HG03103 (cell line): ENCODE results near the gene SEPTIN2.
A peak's percentile ranks its signal among the peaks of the same experiment; 100 is the strongest.
"Not testable (repeated sequence)": the region's sequence is repeated elsewhere in the genome, so short reads cannot be mapped to it uniquely, and the experiment has no call there.

ENCODE experiments used
- ATAC-seq: cut with Tn5 transposase; IDR thresholded peaks from one replicate; pipeline ENCODE4 v1.9.1; 2021; ENCODE audit warnings: low read depth; ENCODE audit not compliant: unreplicated experiment

The SEPTIN2 gene

DNA sequence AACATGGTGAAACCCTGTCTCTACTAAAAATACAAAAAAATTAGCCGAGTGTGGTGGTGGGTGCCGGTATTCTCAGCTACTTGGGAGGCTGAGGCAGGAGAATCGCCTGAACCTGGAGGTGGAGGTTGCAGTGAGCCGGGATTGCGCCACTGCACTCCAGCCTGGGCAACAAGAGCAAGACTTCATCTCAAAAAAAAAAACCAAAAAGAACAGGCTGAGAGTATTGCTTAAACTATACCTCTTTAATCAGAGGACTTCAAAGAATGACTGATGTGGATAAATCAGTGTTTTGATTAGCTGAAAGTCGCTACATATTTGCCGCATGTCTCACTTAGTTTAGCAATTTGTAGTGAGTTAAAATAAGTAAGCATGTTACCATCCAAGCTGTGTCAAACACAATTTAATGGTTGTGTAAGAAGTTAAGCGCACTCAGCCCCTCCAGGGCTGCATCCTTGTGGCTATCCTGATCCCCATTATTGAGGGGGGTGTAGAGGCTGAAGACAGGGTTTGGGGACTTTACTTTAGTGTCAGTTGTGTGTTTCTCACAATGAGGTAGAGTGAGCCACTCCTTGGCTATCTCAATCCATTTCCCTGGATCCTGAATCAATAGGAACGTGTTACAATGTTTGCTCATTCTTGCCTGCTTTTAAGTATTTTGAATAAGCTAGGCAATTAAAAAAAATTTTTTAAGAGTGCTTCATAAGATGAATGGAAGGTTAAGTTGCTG is 29.4 kb downstream of the SEPTIN2 start:
- ATAC-seq: no peak

DNA sequence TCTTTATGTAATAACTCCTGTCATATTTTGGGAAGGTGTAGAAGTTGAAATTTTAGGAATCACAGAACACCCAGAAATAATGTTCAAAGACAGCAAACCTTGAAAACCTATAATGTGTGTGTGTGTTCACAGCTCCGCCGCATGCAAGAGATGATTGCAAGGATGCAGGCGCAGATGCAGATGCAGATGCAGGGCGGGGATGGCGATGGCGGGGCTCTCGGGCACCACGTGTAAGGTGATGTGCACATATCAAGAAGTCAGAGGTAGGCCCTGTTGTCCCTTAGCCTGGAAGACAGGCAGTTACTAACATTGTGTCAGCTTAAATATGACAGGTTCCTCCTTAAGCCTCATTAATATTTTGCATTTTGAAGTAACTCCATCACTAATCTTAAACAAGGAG is 34.2 kb downstream of the SEPTIN2 start:
- ATAC-seq: no peak

DNA sequence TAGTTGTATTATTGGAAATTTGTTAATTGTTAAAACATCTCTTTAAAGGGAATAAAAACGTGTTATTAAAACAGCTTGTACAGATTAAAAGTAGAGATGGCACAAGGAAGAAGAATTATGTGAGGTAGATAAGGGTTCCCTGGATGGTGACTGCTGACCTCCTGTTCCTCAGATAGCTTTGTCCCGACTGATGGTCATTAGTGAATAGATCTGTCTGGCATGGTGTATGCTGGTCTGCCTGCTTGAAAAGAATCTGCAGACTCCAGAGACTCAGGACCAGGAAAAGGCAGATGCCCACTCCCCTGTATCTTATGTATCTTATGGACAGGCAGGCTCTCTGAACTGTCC is 34.8 kb downstream of the SEPTIN2 start:
- no peak for ATAC-seq

DNA sequence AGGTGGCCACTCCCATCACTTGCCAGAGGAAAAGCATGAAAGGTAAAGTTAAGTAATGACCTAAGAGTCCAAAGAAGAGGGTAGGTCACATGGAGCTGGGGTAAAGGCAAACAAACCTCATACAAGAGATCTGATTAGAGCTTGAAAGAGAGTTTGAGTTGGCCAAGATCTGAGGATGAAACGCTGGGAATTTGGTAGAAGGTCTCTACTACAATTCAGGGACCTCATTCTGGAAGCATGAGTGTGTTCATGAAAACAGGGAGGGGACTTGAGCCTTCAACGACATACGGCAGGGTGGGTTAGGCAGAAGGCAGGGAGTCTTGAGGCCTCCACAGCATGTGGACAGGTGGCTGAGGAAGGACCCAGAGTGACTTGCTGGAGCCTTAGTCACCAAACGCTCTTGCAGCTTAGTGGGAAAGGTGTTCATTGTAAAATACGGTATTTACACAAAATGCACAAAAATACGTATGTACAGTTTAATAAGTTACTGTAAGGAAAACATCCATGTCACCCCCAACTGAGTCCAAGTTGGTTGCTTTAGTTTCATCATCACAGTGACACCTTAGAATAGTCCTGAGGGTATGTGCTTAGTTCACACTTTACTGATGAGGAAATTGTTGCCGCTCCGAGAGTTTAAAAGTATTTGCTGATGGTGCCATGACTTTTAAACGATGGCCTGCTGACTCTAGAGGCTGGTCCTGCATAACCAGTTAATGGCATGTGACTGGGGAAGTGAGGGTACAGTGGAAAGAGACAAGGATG is 35.3 kb downstream of the SEPTIN2 start:
- ATAC-seq: no peak

DNA sequence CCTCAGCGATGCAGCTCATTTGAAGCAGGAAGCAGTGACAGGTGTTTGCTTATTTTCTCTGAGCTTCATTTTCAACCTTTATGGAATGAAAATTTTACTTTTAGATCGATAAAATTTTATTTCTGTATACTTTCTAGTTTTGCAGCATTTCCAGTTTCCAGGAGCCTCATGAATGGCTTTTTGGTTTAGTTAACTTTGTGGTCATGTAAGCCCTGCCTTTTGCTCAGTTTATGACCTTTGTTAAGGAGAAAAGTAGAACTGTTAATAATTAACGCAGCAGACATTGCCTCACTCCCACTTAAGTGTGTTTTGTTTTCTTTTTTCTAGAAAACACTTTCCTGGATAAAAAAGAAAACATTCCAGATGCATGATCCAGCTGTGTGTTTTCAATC is 35.9 kb downstream of the SEPTIN2 start:
- no peak for ATAC-seq

DNA sequence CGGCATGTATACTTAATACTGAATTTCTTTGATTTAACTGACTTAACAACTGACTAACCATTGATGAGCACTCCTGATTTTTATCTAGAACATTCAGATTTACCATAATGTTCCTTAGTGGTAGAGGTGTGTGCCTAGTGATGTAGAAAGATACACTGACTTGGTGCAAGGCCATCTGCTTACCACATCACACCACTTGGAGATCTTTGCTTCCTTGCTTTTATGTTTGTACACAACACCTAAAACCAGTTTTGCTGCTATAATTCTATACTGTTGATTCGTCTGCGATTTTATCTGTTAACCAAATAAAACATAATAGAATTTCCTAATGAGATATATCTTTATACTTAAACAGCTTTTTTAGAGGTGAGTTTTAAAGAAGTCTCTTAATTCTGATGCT is 36.5 kb downstream of the SEPTIN2 start:
- ATAC-seq: no peak

DNA sequence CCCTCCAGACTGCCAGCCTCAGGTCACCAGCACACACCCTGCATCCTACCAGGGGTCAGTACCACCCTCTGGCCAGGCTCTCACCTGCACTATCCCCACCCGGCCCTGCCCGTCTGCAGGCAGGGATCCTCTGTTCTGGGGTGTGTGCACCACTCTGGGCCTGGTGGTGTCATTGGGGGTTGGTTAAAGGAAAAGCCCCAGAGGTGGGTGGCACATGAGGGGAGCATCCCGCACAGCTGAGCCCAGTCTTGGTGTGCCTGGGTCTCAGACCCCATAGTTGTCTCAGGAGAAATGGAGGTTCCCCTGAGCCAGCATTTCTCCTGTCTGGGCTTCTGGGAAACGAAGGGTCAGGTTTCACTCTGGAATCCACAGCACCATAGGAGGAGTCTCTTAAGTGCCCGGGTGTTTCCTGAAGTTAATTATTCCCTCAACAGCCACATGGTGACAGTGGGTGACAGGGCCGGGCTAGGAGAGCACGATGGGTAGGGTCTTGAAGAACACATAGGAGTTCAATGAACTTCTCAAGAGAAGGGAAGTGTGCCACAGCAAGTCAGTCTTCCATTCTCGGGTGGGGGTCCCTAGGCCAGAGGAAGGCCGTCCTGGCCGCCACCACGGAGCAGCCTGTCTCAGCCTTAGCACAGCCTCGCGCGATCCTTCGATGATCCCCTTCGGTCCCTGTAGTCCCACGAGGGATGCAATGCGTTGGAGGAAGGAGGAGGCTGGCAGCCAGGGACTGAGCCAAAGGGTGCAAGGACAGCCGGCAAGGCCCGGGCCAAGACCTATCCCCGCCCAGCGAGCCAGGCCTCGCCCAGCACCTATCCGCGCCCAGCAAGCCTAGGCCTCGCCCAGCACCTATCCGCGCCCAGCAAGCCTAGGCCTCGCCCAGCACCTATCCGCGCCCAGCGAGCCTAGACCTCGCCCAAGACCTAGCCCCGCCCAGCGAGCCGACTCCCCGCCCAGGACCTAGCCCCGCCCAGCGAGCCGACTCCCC is 39.2 kb downstream of the SEPTIN2 start:
- no peak for ATAC-seq

DNA sequence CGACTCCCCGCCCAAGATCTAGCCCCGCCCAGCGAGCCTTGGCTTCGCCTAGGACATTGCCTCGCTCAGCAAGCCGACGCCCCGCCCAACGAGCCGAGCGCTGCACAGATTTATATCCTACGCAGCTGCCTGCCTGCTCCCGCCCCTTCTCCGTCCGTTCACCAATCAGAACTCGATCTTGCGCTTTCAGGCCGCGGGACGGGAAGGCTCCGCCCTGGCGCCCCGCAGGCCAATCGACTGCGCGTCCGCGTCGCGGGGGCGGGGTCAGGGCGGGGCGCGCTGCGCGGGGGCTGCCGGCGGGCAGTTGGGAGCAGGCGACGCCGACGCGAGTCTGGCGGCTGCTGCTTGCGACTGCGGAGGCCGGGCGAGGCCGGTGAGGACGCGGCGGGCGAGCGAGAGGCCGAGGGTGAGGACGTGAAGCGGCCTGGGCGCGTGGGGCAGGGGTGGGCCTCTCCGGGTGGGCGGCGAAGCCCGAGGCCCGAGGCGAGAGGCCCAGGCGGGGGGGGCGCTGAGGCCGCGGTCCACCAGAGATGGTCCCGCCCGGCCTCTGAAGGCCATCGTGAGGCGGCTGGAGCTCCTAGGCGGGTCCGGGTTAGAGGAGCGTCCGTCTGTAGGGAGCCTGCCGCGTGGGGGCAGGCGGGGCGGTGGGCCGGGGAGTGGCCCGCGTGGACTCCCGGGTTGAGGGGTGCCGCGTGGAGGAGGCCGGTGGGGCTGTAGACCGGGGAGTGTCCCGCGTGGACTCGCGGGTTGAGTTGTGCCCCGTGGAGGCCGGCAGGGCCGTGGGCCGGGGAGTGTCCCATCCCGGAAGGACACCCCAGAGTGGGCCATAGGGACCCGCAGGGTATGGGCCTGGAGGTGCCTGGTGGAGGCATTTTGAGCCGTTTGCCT is 40.5 kb downstream of the SEPTIN2 start, which contains the start of gene FARP2:
FARP2 (plus strand) TSS at position 303 of the 888 bp plus-strand sequence. CDS start 16,823 bp downstream, outside the sequence.
- ATAC-seq: peak; percentile 73

DNA sequence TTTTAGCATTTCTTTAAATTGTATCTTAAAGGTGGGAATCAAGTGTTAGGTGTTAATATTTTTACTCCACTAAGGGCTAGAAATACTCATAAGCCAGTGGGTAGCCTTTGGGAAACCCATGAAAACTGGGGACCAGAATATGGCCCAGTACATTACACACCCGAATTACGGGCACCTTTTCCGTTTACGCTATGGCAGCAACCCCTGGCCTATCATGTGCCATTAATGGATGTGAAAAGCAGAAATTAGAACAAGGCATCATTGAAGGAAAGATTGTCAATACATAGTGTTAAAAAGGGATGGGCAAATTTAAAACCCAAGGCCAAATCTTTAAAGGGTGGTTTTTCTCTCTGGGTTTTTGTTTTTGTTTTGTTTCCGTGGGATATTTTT is 41.1 kb downstream of the SEPTIN2 start:
- ATAC-seq: no peak

DNA sequence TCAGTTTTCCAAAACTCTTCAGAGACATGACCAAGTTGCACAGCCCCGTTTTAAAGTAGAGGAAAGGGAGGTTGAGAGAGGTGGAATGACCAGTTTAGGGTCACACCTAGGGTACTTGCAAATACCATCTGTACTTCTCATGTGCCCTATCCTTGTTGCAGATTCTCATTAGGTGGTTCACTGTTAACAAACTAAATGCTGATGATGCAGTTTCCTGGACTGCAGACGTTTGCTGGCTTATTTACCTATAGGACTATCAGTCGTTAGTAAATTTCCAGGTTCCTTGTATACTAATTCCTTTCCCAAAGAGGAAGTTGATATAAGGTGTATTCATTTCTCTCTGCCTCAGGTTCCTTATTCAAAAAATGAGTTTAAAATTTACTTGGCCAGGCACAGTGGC is 41.8 kb downstream of the SEPTIN2 start:
- ATAC-seq: no peak

DNA sequence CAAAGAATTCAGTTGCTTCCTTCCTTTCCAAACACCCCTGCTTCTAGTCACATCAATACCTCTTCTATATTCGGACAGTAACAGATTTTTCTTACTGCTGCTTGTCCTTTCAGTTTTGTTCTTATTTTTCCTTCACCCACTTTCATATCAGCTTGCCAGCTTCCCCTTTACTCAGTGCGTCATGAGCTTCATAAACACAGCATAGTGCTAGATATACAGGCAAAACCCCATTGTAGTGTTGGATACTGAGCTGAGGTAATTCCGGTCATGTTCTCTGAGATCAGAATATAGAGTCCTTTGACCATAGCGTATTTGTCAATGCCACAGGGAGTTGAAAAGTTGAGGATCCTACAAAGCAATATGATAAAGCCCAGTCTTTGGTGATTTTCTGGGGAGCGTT is 42.7 kb downstream of the SEPTIN2 start:
- ATAC-seq: peak; percentile 38

DNA sequence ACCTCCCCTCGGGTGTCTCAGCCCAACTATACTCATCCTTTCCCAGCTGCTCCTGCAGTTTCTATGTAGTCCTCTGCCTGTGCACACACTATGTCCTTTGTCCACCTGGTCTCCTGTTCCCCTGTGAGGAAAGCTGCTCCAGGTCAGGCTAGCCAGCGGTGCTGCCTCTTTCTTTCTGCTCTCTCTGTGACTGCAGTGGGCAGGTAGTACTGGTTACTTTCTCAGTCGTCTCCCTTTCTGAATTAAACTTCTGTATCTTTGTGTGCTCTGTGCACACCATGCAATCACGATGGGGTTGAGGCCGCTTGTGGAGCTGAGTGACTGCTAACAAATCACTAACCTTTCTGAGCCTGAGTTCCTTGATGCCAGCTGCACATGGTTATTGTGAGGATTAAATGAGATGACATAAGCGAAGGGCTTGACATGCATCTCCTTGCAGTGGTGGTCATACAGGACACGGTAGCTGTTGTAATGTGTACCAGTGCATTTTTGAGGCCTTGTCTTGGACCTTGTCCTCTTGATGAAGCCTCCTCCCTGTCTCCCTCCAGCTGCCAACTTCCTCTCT is 43.8 kb downstream of the SEPTIN2 start:
- no peak for ATAC-seq

DNA sequence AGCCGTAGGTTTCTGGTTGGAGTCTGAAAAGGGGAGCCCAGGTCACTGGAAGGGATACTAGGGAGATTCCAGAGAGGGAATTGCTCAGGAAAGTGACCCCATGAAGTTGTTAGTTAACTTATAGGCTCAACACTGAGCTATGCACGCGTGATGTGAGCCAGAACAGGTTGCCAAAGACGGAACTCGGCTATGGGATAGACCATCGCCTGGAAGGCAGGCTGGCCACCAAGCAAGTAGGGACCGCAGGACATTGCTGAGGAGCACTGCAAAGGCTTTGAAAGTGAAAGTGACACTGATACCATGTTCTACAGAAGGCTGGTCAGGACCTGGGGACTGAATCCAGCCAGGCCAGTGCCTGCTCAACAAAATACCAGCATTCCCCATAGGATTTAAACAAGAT is 47.7 kb downstream of the SEPTIN2 start:
- ATAC-seq: no peak

DNA sequence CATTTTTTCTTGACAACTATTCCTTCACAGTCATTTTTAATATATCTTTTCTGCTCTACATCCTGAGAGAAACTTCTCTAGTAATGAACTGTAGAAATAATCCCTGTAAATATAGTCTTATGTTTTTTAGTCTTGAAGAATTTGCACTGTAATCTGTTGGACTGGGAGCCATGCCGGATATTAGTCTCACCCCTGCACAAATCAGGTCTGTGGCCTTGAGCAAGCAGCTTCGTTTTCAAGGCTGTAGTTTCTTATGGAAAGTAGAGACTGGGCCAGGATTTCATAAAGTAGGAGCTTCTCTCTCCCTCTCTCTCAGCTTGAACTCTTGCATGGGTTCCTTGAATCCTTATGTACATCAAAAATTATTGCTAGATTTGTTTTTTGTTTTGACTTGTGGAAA is 49.1 kb downstream of the SEPTIN2 start:
- ATAC-seq: no peak

DNA sequence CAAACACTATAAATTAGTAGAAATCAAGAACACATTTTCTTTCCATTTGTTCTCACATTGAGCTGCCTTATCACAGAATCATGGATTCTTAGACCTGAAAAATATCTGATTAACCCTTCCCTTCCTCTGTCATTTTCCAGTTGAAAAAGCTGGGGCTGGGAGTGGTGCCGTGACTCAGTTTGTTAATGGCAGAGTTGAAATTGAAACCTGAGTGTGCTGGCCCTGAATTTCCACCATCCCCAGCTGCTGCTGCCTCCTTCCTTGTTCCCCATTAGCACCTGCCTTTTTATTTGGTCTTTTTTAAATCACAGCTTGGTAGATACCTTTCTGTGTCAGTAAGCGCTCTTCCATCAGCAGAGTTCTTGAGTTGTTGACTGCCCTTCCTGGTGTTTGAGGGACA is 51.0 kb downstream of the SEPTIN2 start:
- no peak for ATAC-seq

DNA sequence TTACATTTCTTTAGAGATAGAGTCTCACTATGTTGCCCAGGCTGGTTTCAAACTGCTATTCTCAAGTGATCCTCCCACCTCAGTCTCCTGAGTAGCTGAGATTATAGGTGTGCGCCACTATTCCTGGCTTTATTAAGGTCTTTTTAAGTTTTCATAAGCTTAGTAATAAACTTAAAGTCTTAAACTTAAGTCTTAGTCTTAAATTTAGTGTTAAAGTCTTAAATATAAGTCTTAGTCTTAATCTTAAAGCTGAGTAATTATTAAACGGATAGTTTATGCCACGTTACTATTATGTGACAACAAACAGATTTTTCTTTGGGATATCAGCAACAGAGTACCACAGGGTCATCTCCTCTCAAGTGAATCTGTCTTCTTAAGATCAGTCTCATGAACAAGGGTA is 52.9 kb downstream of the SEPTIN2 start:
- no peak for ATAC-seq

DNA sequence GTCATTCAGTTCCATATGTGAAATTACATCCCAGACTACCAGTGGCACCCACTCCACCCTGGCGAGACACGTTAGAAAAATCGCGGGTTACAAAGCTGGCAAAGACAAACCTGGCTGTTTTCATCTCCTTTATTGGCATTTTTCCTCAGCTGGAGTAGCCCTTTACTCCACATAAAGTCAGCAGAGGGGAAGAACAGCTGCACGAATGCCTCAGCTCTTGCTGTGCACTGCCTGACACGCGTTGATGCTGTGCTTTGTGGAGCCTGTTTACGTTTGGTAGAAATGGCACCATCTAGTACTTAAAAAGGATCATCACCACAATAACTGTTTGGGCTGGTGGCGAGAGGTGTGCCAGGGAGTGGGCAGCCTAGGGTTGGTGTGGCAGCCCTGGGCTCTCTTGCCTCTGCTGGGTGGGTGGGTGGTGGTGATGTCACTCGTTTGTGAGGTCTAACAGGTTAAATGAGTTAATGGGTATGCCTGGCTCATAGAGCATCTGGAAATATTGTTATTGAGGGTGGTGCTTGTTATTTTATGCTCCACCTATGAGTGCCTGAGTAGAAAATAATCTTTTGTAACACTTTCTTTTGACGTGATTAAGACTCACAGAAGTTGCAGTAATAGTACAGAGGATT is 56.8 kb downstream of the SEPTIN2 start:
- no peak for ATAC-seq

DNA sequence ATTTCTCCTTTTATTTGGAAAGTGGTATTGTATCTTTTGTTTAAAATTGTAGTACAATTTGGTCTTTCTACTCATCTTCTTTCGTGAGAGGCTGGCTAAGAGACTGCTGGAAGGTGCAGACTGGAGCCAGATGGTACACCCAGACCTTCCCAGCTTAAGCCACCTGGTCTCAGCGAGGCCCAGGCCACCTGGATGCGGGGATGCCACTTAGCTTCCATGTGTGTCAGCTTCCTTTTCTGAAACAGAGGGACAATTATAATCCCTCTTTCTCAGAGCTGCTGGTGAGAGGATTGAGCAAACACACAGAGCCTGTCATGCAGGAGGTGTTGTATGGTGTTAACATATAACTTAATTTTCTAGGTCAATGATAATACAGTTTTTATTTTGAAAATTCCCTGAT is 57.7 kb downstream of the SEPTIN2 start:
- ATAC-seq: no peak

DNA sequence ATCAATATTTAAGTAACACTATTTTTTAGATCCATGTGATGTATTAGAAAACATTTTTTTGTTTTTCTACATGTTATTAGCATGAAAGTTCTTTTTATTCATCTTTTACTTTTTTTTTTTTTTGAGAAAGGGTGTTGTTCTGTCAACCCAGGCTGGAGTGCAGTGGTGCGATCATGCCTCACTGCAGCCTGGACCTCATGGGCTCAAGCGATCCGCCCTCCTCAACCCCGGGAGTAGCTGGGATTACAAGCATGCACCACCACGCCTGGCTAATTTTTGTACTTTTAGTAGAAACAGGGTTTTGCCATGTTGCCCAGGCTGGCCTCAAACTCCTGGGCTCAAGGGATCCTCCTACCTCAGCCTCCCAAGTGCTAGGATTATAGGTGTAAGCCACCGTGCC is 58.2 kb downstream of the SEPTIN2 start:
- not testable (repeated sequence) for ATAC-seq
